DOHH2 (cell line): ENCODE results near the gene VCL.
"Not testable (repeated sequence)": the region's sequence is repeated elsewhere in the genome, so short reads cannot be mapped to it uniquely, and the experiment has no call there.

Source experiments
- H3F3A ChIP-seq: fragments of 200-600 bp; sonication (generic), shearing (Covaris generic); 2 replicates; pipeline ENCODE4 v1.6.0; 2016; ENCODE audit warnings: antibody characterized with exemption, mild to moderate bottlenecking; ENCODE audit not compliant: control insufficient read depth, insufficient read depth
- H3K27ac ChIP-seq: fragments of 200-600 bp; sonication (generic); 2 replicates; pipeline ENCODE4 v1.5.1; 2014; ENCODE audit warnings: low read depth, mild to moderate bottlenecking, low read length, moderate library complexity
- H3K27me3 ChIP-seq: fragments of 200-600 bp; sonication (generic); 2 replicates; pipeline ENCODE4 v1.6.1; 2014; ENCODE audit warnings: mild to moderate bottlenecking, low read length, mixed read lengths; ENCODE audit not compliant: control insufficient read depth
- H3K36me3 ChIP-seq: fragments of 200-600 bp; sonication (generic); 2 replicates; pipeline ENCODE4 v1.6.1; 2014; ENCODE audit warnings: mild to moderate bottlenecking, low read length, moderate library complexity, mixed read lengths; ENCODE audit not compliant: control insufficient read depth
- H3K4me1 ChIP-seq: fragments of 200-600 bp; sonication (generic); 2 replicates; pipeline ENCODE4 v1.6.1; 2014; ENCODE audit warnings: mild to moderate bottlenecking, low read length, mixed read lengths; ENCODE audit not compliant: control insufficient read depth
- H3K4me2 ChIP-seq: fragments of 200-600 bp; sonication (generic); 2 replicates; pipeline ENCODE4 v1.6.0; 2014; ENCODE audit warnings: mild to moderate bottlenecking, low read length, moderate library complexity
- H3K4me3 ChIP-seq: fragments of 200-600 bp; sonication (generic); 2 replicates; pipeline ENCODE4 v1.5.1; 2014; ENCODE audit warnings: mild to moderate bottlenecking, low read length, mixed read lengths
- H3K79me2 ChIP-seq: fragments of 200-600 bp; sonication (generic); 2 replicates; pipeline ENCODE4 v1.6.1; 2014; ENCODE audit warnings: mild to moderate bottlenecking, low read length, mixed read lengths; ENCODE audit not compliant: control insufficient read depth
- H3K9me2 ChIP-seq: fragments of 200-600 bp; sonication (generic); replicated peaks from 2 replicates; pipeline ENCODE4 v1.6.1; 2014; ENCODE audit warnings: mild to moderate bottlenecking, low read length, mixed read lengths; ENCODE audit not compliant: control insufficient read depth
- H3K9me3 ChIP-seq: fragments of 200-600 bp; sonication (generic); 2 replicates; pipeline ENCODE4 v1.6.1; 2014; ENCODE audit warnings: antibody characterized with exemption, low read length, mixed read lengths; ENCODE audit not compliant: control insufficient read depth, insufficient read depth
- H4K20me1 ChIP-seq: fragments of 200-600 bp; sonication (generic); 2 replicates; pipeline ENCODE4 v1.6.0; 2014; ENCODE audit warnings: low read depth, mild to moderate bottlenecking, antibody characterized with exemption, low read length, moderate library complexity; ENCODE audit not compliant: control insufficient read depth, insufficient read depth
- CTCF ChIP-seq: fragments of 200-600 bp; sonication (generic); IDR thresholded peaks from one replicate; pipeline ENCODE4 v1.5.1; 2014; ENCODE audit warnings: antibody characterized with exemption, mild to moderate bottlenecking, low read depth, low read length; ENCODE audit not compliant: poor library complexity, severe bottlenecking
- EZH2phosphoT487 ChIP-seq: fragments of 200-600 bp; sonication (generic); IDR thresholded peaks from 2 replicates; pipeline ENCODE4 v1.6.1; 2017; ENCODE audit warnings: borderline replicate concordance, mild to moderate bottlenecking, antibody characterized with exemption, low read length, moderate library complexity, mixed read lengths

VCL gene

GRCh38 chr10:73964743-73965142 lies 33.2 kb upstream of the VCL start:
- Histone ChIP-seq H3K4me1 (peaks cover 23% of the 10 kb centered on the region), H3K27ac (no peak overlapping the region), H3K36me3 (no peaks in the 10 kb centered on the region), H3K9me3 (no peaks in the 10 kb centered on the region), H3K9me2 (no peaks in the 10 kb centered on the region), H3K27me3 (no peaks in the 10 kb centered on the region), H3K79me2 (no peaks in the 10 kb centered on the region), H4K20me1 (no peaks in the 10 kb centered on the region), H3F3A (peaks cover 10% of the 10 kb centered on the region), H3K4me3 (no peak overlapping the region), H3K4me2 (no peak overlapping the region)
- TF ChIP-seq EZH2phosphoT487 (no peak), CTCF (no peak)

- H3K27me3 ChIP-seq, H4K20me1 ChIP-seq, H3K4me2 ChIP-seq, H3F3A ChIP-seq, H3K27ac ChIP-seq, H3K36me3 ChIP-seq, H3K79me2 ChIP-seq, H3K9me3 ChIP-seq, H3K9me2 ChIP-seq, H3K4me3 ChIP-seq: not testable (repeated sequence)
- peaks cover 17% of the 10 kb centered on the region for H3K4me1 ChIP-seq
These were observed 32.5 kb upstream of the VCL start for GRCh38 chr10:73965267-73965889.

GRCh38 chr10:73965890-73966768 lies 31.8 kb upstream of the VCL start:
- no peak for TF ChIP-seq EZH2phosphoT487
- TF ChIP-seq CTCF, result no peak
- H3K4me1 ChIP-seq, result peaks cover 10% of the 10 kb centered on the region
- H4K20me1 ChIP-seq, result no peaks in the 10 kb centered on the region
- no peaks in the 10 kb centered on the region for H3K27me3 ChIP-seq
- no peak overlapping the region for H3K27ac ChIP-seq
- H3K4me2 ChIP-seq, result no peak overlapping the region
- peaks cover 5% of the 10 kb centered on the region for H3F3A ChIP-seq
- no peaks in the 10 kb centered on the region for H3K36me3 ChIP-seq
- H3K9me2 ChIP-seq, result no peaks in the 10 kb centered on the region
- H3K9me3 ChIP-seq, result no peaks in the 10 kb centered on the region
- H3K79me2 ChIP-seq, result no peaks in the 10 kb centered on the region
- H3K4me3 ChIP-seq, result no peak overlapping the region

GRCh38 chr10:73967022-73967429 lies 30.9 kb upstream of the VCL start:
- Histone ChIP-seq H3K36me3 (no peaks in the 10 kb centered on the region), H3K27ac (no peak overlapping the region), H3K4me1 (peaks cover 12% of the 10 kb centered on the region), H3K9me2 (no peaks in the 10 kb centered on the region), H3K9me3 (no peaks in the 10 kb centered on the region), H3K4me3 (no peak overlapping the region), H3K27me3 (no peaks in the 10 kb centered on the region), H3K4me2 (no peak overlapping the region), H4K20me1 (no peaks in the 10 kb centered on the region), H3K79me2 (no peaks in the 10 kb centered on the region), H3F3A (peaks cover 5% of the 10 kb centered on the region)
- TF ChIP-seq CTCF, result no peak
- TF ChIP-seq EZH2phosphoT487, result no peak
